Measurements from ENCODE around the gene NUDT22. TPM values are rescaled to one million over a fixed set of nuclear protein-coding genes. Genes with fewer than 3 reads are reported as not detected.
A peak's percentile ranks its signal among the peaks of the same experiment; 100 is the strongest.

Gene NUDT22
- total and polyA plus RNA-seq, 2 of the 4 experiments (the other 2 are of a cell fraction): 21.3 to 44.6 TPM

- TF ChIP-seq MAFK (IDR thresholded peaks at IDR 0.05; ENCODE audit: low read depth, low read length) (no peak), USF2 (IDR thresholded peaks at IDR 0.05; ENCODE audit: low read depth, low read length) (peak; percentile 99)
Observed at GRCh38 chr11:64181506-64182411, 44.3 kb upstream of the NUDT22 start (continued).

DNA sequence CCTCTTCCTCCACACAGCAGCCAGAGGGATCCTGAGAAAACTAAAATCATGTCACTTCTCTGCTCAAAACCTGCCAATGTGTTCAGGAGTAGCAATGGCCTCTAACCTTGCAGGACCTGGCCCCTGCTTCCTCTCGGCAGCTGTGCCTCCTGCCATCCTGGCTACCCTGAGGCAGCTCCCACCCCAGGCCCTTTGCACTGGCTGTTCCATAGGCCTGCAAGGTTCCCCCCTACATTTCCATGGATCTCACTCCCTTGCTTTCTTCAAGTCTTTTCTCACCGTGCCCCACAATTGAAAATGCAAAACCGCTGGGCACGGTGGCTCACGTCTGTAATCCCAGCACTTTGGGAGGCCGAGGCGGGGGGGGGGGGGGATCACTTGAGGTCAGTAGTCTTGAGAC is 42.2 kb upstream of the NUDT22 start:
- DNase-seq: no peak
- Histone ChIP-seq H2BK5ac (ENCODE audit: low read depth, low read length, poor library complexity, severe bottlenecking) (no peak overlapping the region), H3K4me1 (ENCODE audit: control insufficient read depth, insufficient read depth, low read length) (peaks cover 7% of the 10 kb centered on the region; the same call in 1 of the 2 replicates), H3K9me1 (ENCODE audit: insufficient read depth, low read length) (peaks cover 18% of the 10 kb centered on the region; the same call in 1 of the 2 replicates), H4K20me1 (ENCODE audit: insufficient read depth, low read length) (peaks cover 15% of the 10 kb centered on the region), H3K4ac (ENCODE audit: low read depth, low read length) (no peak overlapping the region), H3K14ac (replicated peaks; ENCODE audit: low read depth, low read length) (peak overlapping the region; percentile 62), H3K36me3 (ENCODE audit: control insufficient read depth, insufficient read depth, low read length) (peaks cover 4% of the 10 kb centered on the region; the same call in 1 of the 2 replicates), H2AK5ac (ENCODE audit: low read depth, low read length) (peak overlapping the region; percentile 25; the same call in 1 of the 2 replicates), H2AFZ (replicated peaks; ENCODE audit: low read length, poor library complexity) (peak overlapping the region; percentile 9), H3K23ac (ENCODE audit: low read depth, low read length) (0 out of 2 replicates have a peak overlapping the region, but pooled peaks have one; percentile 17), H3K4me2 (ENCODE audit: low read depth, low read length) (no peak overlapping the region), H3K4me3 (ENCODE audit: insufficient read depth, low read depth, low read length) (no peak overlapping the region), H3K79me1 (ENCODE audit: low read depth in 1 of 2, low read length in 2 of 2) (peaks cover 11 to 55% of the 10 kb centered on the region in 2 experiments; a peak in 3 of 4 replicates), H3K27me3 (ENCODE audit: control insufficient read depth, insufficient read depth, low read length) (no peaks in the 10 kb centered on the region), H3K18ac (ENCODE audit: low read depth, low read length) (no peak overlapping the region), H3K9ac (ENCODE audit: low read depth, low read length) (no peak overlapping the region), H2BK20ac (ENCODE audit: low read depth, low read length) (no peak overlapping the region), H2BK120ac (ENCODE audit: low read depth, low read length) (no peak overlapping the region), H2BK15ac (ENCODE audit: low read depth, low read length) (no peak overlapping the region), H4K8ac (ENCODE audit: low read depth in 2 of 2, low read length in 2 of 2) (no peak overlapping the region; a peak in 1 of 4 replicates), H4K91ac (ENCODE audit: insufficient read depth, low read depth, low read length) (no peak overlapping the region), H4K5ac (ENCODE audit: low read depth, low read length) (no peak overlapping the region), H2AK9ac (replicated peaks; ENCODE audit: low read depth, low read length, poor library complexity) (peak overlapping the region; percentile 32), H3K9me3 (ENCODE audit: control insufficient read depth, insufficient read depth, low read length) (no peaks in the 10 kb centered on the region), H3K27ac (ENCODE audit: insufficient read depth, low read length) (no peak overlapping the region), H3K56ac (ENCODE audit: extremely low read depth, insufficient read depth, low read length) (no peak overlapping the region)
- dilution Hi-C loops (cut with HindIII; ENCODE audit: low sequenced_read_pairs, unreplicated experiment) (no loop called here), in situ Hi-C loops (cut with MboI; ENCODE audit: low sequenced_read_pairs) (no loop called here), intact Hi-C loops (cut with micrococcal nuclease) (no loop called here)
- no peak for ATAC-seq (ENCODE audit: low read depth)
- POLR2A ChIA-PET (ENCODE audit: unreplicated experiment): no interaction called here
- CTCF ChIA-PET: no interaction called here
- WGBS, 2 experiments (ENCODE audit: extremely low coverage in 2 of 2, insufficient read length in 1 of 2): 100% methylated on average over 1 of the region's 7 CpGs; no CpG with 5 or more reads in 1 of the 2 experiments
- no TSS peak for BruUV-seq (replicated peaks)
- TF ChIP-seq CHD1 (IDR thresholded peaks at IDR 0.05; ENCODE audit: low read depth, low read length) (no peak), MAFK (IDR thresholded peaks at IDR 0.05; ENCODE audit: low read depth, low read length) (no peak)

All from IMR-90 (cell line).